SK-N-SH treated with all-trans-retinoic acid at 6 μM for 48 hours (cell line): ENCODE measurements around the gene ROBO2.

Source experiments
- ATAC-seq: fragments of 200-7000 bp; cut with Tn5 transposase; 3 replicates; pipeline ENCODE4 v1.9.1; 2020; ENCODE audit warnings: mild to moderate bottlenecking, moderate library complexity
- ARNTL ChIP-seq: fragments of 450-650 bp; formaldehyde crosslinking; IDR thresholded peaks from 2 replicates; pipeline ENCODE4 v1.5.0; 2020; ENCODE audit warnings: low read depth, mild to moderate bottlenecking, moderate library complexity, borderline replicate concordance
- BACH2 ChIP-seq: fragments of 250-450 bp; sonication (Bioruptor Pico); IDR thresholded peaks from 2 replicates; pipeline ENCODE4 v1.9.0; 2021; ENCODE audit warnings: mild to moderate bottlenecking, borderline replicate concordance
- CREB5 ChIP-seq: fragments of 250-450 bp; sonication (Bioruptor Pico); IDR thresholded peaks from 2 replicates; pipeline ENCODE4 v1.5.1; 2020; ENCODE audit warnings: low read depth, mild to moderate bottlenecking, moderate library complexity
- CSDC2 ChIP-seq: fragments of 250-450 bp; sonication (Bioruptor Pico); IDR thresholded peaks from 2 replicates; pipeline ENCODE4 v1.5.0; 2020; ENCODE audit warnings: mild to moderate bottlenecking, moderate library complexity
- CSRNP3 ChIP-seq: fragments of 250-450 bp; sonication (Bioruptor Pico); IDR thresholded peaks from 2 replicates; pipeline ENCODE4 v1.5.1; 2021; ENCODE audit warnings: mild to moderate bottlenecking, moderate library complexity
- ESRRG ChIP-seq: fragments of 250-450 bp; sonication (Bioruptor Pico); IDR thresholded peaks from 2 replicates; pipeline ENCODE4 v1.6.1; 2021; ENCODE audit warnings: mild to moderate bottlenecking
- GLIS3 ChIP-seq: fragments of 250-450 bp; sonication (Bioruptor Pico); IDR thresholded peaks from 2 replicates; pipeline ENCODE4 v1.5.0; 2020; ENCODE audit warnings: mild to moderate bottlenecking, moderate library complexity
- ISL1 ChIP-seq: fragments of 250-450 bp; sonication (Bioruptor Pico); IDR thresholded peaks from 2 replicates; pipeline ENCODE4 v2.1.2; 2022; ENCODE audit warnings: mild to moderate bottlenecking, moderate library complexity
- OSR1 ChIP-seq: fragments of 250-450 bp; sonication (Bioruptor Pico); IDR thresholded peaks from 2 replicates; pipeline ENCODE4 v1.8.0; 2022; ENCODE audit warnings: moderate library complexity, mild to moderate bottlenecking, inconsistent platforms
- PPARA ChIP-seq: fragments of 250-450 bp; sonication (Bioruptor Pico); IDR thresholded peaks from 2 replicates; pipeline ENCODE4 v1.5.0; 2020; ENCODE audit warnings: mild to moderate bottlenecking, borderline replicate concordance
- RARB ChIP-seq: fragments of 250-450 bp; sonication (Bioruptor Pico); IDR thresholded peaks from 2 replicates; pipeline ENCODE4 v1.8.0; 2021; ENCODE audit warnings: mild to moderate bottlenecking, moderate library complexity
- SNAI2 ChIP-seq: fragments of 250-450 bp; sonication (Bioruptor Pico); IDR thresholded peaks from 2 replicates; pipeline ENCODE4 v1.5.0; 2020; ENCODE audit warnings: mild to moderate bottlenecking, moderate library complexity
- TCF4 ChIP-seq: fragments of 250-450 bp; sonication (Bioruptor Pico); IDR thresholded peaks from 2 replicates; pipeline ENCODE4 v1.8.0; 2021; ENCODE audit warnings: mild to moderate bottlenecking, moderate library complexity, borderline replicate concordance
- TOX ChIP-seq: fragments of 250-450 bp; sonication (Bioruptor Pico); IDR thresholded peaks from 2 replicates; pipeline ENCODE4 v1.8.0; 2021; ENCODE audit warnings: mild to moderate bottlenecking, moderate library complexity, borderline replicate concordance
- TSHZ2 ChIP-seq: fragments of 250-450 bp; sonication (Bioruptor Pico); IDR thresholded peaks from 2 replicates; pipeline ENCODE4 v1.5.0; 2020; ENCODE audit warnings: mild to moderate bottlenecking, moderate library complexity
- ZC3H10 ChIP-seq: fragments of 250-450 bp; sonication (Bioruptor Pico); IDR thresholded peaks from 2 replicates; pipeline ENCODE4 v1.5.1; 2021; ENCODE audit warnings: mild to moderate bottlenecking, moderate library complexity
- ZFP30 ChIP-seq: fragments of 450-650 bp; formaldehyde crosslinking; IDR thresholded peaks from 2 replicates; pipeline ENCODE4 v1.5.0; 2022; ENCODE audit warnings: mild to moderate bottlenecking, moderate library complexity
- ZNF565 ChIP-seq: fragments of 450-650 bp; formaldehyde crosslinking; conservative IDR thresholded peaks from 2 replicates; pipeline ENCODE4 v1.5.0; 2020; ENCODE audit warnings: low read depth, mild to moderate bottlenecking, moderate library complexity
- ZNF70 ChIP-seq: fragments of 450-650 bp; formaldehyde crosslinking; IDR thresholded peaks from 2 replicates; pipeline ENCODE4 v1.5.0; 2020; ENCODE audit warnings: mild to moderate bottlenecking, moderate library complexity
- ZNF8 ChIP-seq: fragments of 450-650 bp; formaldehyde crosslinking; IDR thresholded peaks from 2 replicates; pipeline ENCODE4 v1.5.0; 2020; ENCODE audit warnings: mild to moderate bottlenecking, moderate library complexity
- TF ChIP-seq, protein P1 (sequence below): fragments of 250-450 bp; sonication (Bioruptor Pico); IDR thresholded peaks from 2 replicates; pipeline ENCODE4 v1.8.0; 2020; ENCODE audit warnings: mild to moderate bottlenecking, moderate library complexity, borderline replicate concordance
- TF ChIP-seq, protein P2 (sequence below): fragments of 250-450 bp; sonication (Bioruptor Pico); IDR thresholded peaks from 2 replicates; pipeline ENCODE4 v1.8.0; 2021; ENCODE audit warnings: low read depth, mild to moderate bottlenecking, moderate library complexity, borderline replicate concordance

Gene ROBO2

DNA sequence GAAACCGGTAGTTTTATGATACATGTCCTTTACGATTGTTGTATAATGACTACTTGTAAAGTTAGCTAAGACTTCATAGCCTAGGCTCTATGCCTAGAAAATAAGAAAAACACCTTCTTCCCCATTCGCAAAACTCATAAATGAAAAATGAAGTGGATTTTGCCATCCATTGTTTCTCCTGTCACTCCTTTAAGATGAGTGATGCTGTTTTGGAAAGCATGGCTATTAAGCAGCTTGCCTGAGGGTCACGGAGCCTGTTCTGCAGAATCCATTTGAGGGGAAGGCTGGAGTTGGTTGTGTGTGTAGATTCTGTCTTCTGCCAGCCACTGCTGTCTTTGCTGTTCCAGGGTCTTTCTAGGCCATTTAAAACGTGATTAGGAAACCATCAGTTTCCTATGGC lies 31.5 kb downstream of the ROBO2 start:
- ATAC-seq, result no peak

DNA sequence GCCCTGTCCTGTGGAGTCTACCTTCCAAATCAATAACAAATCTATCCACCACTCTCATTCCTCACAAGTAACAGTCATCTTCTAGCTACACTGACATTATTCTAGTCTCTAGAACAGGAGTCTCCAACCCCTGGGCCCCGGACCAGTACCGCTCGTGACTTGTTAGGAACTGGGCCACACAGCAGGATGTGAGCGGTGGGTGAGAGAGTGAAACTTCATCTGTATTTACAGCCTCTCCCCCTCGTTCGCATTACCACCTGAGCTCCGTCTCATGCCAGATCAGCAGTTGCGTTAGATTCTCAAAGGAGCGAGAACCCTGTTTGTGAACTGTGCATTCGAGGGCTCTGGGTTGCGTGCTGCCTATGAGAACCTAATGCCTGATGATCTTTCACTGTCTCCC lies 31.9 kb downstream of the ROBO2 start:
- no peak for ATAC-seq
- no peak for TF ChIP-seq TOX (CRISPR knock-in tag)
- TF ChIP-seq ZC3H10 (CRISPR knock-in tag), result no peak
- no peak for TF ChIP-seq ZNF565 (CRISPR knock-in tag)
- TF ChIP-seq GLIS3 (CRISPR knock-in tag), result no peak
- TF ChIP-seq SNAI2 (CRISPR knock-in tag), result no peak
- TF ChIP-seq, protein P1, sequence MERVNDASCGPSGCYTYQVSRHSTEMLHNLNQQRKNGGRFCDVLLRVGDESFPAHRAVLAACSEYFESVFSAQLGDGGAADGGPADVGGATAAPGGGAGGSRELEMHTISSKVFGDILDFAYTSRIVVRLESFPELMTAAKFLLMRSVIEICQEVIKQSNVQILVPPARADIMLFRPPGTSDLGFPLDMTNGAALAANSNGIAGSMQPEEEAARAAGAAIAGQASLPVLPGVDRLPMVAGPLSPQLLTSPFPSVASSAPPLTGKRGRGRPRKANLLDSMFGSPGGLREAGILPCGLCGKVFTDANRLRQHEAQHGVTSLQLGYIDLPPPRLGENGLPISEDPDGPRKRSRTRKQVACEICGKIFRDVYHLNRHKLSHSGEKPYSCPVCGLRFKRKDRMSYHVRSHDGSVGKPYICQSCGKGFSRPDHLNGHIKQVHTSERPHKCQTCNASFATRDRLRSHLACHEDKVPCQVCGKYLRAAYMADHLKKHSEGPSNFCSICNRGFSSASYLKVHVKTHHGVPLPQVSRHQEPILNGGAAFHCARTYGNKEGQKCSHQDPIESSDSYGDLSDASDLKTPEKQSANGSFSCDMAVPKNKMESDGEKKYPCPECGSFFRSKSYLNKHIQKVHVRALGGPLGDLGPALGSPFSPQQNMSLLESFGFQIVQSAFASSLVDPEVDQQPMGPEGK, result no peak
- TF ChIP-seq, protein P2, sequence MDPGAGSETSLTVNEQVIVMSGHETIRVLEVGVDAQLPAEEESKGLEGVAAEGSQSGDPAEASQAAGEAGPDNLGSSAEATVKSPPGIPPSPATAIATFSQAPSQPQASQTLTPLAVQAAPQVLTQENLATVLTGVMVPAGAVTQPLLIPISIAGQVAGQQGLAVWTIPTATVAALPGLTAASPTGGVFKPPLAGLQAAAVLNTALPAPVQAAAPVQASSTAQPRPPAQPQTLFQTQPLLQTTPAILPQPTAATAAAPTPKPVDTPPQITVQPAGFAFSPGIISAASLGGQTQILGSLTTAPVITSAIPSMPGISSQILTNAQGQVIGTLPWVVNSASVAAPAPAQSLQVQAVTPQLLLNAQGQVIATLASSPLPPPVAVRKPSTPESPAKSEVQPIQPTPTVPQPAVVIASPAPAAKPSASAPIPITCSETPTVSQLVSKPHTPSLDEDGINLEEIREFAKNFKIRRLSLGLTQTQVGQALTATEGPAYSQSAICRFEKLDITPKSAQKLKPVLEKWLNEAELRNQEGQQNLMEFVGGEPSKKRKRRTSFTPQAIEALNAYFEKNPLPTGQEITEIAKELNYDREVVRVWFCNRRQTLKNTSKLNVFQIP, result no peak
- TF ChIP-seq CSDC2 (CRISPR knock-in tag), result no peak
- no peak for TF ChIP-seq TCF4
- TF ChIP-seq RARB (CRISPR knock-in tag), result no peak
- TF ChIP-seq ESRRG, result no peak
- TF ChIP-seq BACH2 (CRISPR knock-in tag), result no peak
- TF ChIP-seq ZNF70 (CRISPR knock-in tag), result no peak

More for the DNA sequence above, 31.5 kb downstream of the ROBO2 start:
- no peak for TF ChIP-seq ZNF70 (CRISPR knock-in tag)

DNA sequence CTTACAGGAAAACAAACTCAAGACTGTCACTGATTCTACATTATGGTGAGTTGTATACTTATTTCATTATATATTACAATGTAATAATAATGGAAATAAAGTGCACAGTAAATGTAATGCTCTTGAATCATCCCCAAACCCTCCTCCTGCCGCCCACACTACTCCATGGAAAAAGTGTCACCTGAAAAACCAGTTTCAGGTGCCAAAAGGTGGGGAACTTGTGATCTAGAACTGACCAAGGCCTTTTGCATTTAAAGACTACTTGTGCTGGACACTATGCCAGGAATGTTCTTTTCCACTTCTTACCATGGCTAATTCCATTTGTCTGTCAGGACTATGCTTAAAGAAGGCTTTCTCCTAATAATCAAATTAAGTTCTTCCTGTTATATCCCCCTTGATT lies 32.3 kb downstream of the ROBO2 start:
- no peak for ATAC-seq
- no peak for TF ChIP-seq CSRNP3
- TF ChIP-seq ARNTL, result no peak
- TF ChIP-seq TSHZ2 (CRISPR knock-in tag), result no peak
- TF ChIP-seq ZNF565 (CRISPR knock-in tag), result no peak
- TF ChIP-seq ZNF70 (CRISPR knock-in tag), result no peak
- no peak for TF ChIP-seq ESRRG
- no peak for TF ChIP-seq ZFP30 (CRISPR knock-in tag)
- no peak for TF ChIP-seq BACH2 (CRISPR knock-in tag)
- no peak for TF ChIP-seq GLIS3 (CRISPR knock-in tag)
- no peak for TF ChIP-seq ISL1 (CRISPR knock-in tag)
- TF ChIP-seq PPARA (CRISPR knock-in tag), result no peak
- no peak for TF ChIP-seq OSR1 (CRISPR knock-in tag)

DNA sequence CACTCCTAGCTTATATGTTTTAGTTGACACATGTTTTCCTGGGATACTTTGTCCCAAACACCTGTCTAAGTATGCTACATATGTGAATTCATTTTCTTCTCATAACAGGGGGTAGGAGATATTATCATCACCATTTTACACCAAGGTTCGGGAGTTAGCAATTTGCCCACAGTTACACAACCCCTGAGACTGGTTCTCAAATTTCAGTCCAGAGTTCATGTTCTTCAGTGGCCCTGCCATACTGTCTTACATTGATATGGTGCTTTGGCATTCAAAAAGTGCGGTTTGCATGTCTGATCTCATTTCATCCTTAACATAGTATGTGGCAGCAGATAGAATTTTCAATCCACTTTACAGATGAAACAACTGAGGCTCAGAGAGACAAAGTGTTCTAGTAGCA lies 38.4 kb downstream of the ROBO2 start:
- ATAC-seq, result no peak
- no peak for TF ChIP-seq TOX (CRISPR knock-in tag)
- no peak for TF ChIP-seq RARB (CRISPR knock-in tag)

DNA sequence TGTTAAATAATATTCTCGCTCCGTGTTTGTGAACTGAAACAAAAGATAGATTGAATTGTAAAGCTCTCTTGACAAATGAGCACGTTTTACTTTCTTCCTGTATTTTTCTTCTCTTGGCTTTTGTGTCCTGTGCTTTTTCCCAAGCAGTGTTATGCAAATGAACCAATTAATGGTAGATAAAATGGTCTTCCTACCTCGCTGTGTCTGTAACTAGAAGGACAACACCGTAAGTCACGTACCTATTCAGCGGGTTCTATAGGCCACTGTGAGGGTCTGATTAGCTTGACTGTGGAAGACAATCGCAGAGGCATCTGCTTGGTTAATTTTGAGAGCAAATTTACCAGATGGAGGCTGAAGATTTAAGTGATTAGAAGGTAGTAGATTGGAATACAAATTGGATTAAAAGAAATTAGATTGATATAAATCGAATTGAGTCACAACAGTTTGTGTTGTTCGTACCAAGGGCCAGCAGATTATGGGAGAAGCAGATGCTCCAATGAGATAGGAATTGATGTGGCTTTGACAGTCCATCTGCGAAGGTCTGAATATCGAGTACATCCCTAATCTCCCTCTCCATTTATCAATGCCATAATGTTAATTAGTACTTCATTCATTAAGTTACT lies 40.2 kb downstream of the ROBO2 start:
- ATAC-seq, result no peak
- no peak for TF ChIP-seq CSDC2 (CRISPR knock-in tag)
- no peak for TF ChIP-seq TSHZ2 (CRISPR knock-in tag)
- TF ChIP-seq CREB5 (CRISPR knock-in tag), result no peak
- TF ChIP-seq ZNF8 (CRISPR knock-in tag), result no peak
- no peak for TF ChIP-seq ZNF70 (CRISPR knock-in tag)
